Measurements from ENCODE around the gene GPR179.

Gene GPR179

GRCh38 chr17:38369124-38369886, 25.5 kb upstream of the GPR179 start:
- Histone ChIP-seq H2AFZ (ENCODE audit: low read depth, low read length, severe bottlenecking) (no peak overlapping the region), H3F3A (ENCODE audit: insufficient read depth) (no peaks in the 10 kb centered on the region), H3K36me3 (ENCODE audit: low read length) (no peaks in the 10 kb centered on the region), H3K9me2 (replicated peaks; ENCODE audit: insufficient read depth, low read length) (no peaks in the 10 kb centered on the region), H3K79me2 (ENCODE audit: insufficient read depth, low read length) (no peaks in the 10 kb centered on the region), H3K4me3 (ENCODE audit: insufficient read depth, low read length, poor library complexity, severe bottlenecking) (no peak overlapping the region), H3K9ac (ENCODE audit: low read length) (no peak overlapping the region), H4K20me1 (ENCODE audit: low read depth, low read length) (no peaks in the 10 kb centered on the region), H3K4me2 (ENCODE audit: low read depth, low read length, poor library complexity, severe bottlenecking) (no peak overlapping the region), H3K9me3 (ENCODE audit: insufficient read depth, low read length) (no peaks in the 10 kb centered on the region), H3K27me3 (ENCODE audit: low read length) (no peaks in the 10 kb centered on the region), H3K27ac (ENCODE audit: low read depth, low read length) (no peak overlapping the region)
- TF ChIP-seq EZH2phosphoT487 (conservative IDR thresholded peaks at IDR 0.05; ENCODE audit: low read length) (no peak), CTCF (IDR thresholded peaks at IDR 0.05; ENCODE audit: insufficient read depth, low read length, poor library complexity, severe bottlenecking) (no peak)

- H2AFZ ChIP-seq (ENCODE audit: low read depth, low read length, severe bottlenecking) = no peak overlapping the region
- H3K4me3 ChIP-seq (ENCODE audit: insufficient read depth, low read length, poor library complexity, severe bottlenecking) = no peak overlapping the region
- H4K20me1 ChIP-seq (ENCODE audit: low read depth, low read length) = no peaks in the 10 kb centered on the region
- no peaks in the 10 kb centered on the region for H3K36me3 ChIP-seq (ENCODE audit: low read length)
- no peaks in the 10 kb centered on the region for H3K9me3 ChIP-seq (ENCODE audit: insufficient read depth, low read length)
- TF ChIP-seq CTCF (IDR thresholded peaks at IDR 0.05; ENCODE audit: insufficient read depth, low read length, poor library complexity, severe bottlenecking) (no peak), EZH2phosphoT487 (conservative IDR thresholded peaks at IDR 0.05; ENCODE audit: low read length) (no peak)
- no peaks in the 10 kb centered on the region for H3K79me2 ChIP-seq (ENCODE audit: insufficient read depth, low read length)
- no peak overlapping the region for H3K4me2 ChIP-seq (ENCODE audit: low read depth, low read length, poor library complexity, severe bottlenecking)
- H3K27me3 ChIP-seq (ENCODE audit: low read length) = no peaks in the 10 kb centered on the region
- H3F3A ChIP-seq (ENCODE audit: insufficient read depth) = no peaks in the 10 kb centered on the region
- no peaks in the 10 kb centered on the region for H3K9me2 ChIP-seq (replicated peaks; ENCODE audit: insufficient read depth, low read length)
- H3K27ac ChIP-seq (ENCODE audit: low read depth, low read length) = no peak overlapping the region
- no peak overlapping the region for H3K9ac ChIP-seq (ENCODE audit: low read length)
Measured at GRCh38 chr17:38364741-38365140, 21.0 kb upstream of the GPR179 start.

- Histone ChIP-seq H3K4me2 (ENCODE audit: low read depth, low read length, poor library complexity, severe bottlenecking) (no peak overlapping the region), H3K36me3 (ENCODE audit: low read length) (no peaks in the 10 kb centered on the region), H4K20me1 (ENCODE audit: low read depth, low read length) (no peaks in the 10 kb centered on the region), H3K27ac (ENCODE audit: low read depth, low read length) (no peak overlapping the region), H3K27me3 (ENCODE audit: low read length) (no peaks in the 10 kb centered on the region), H2AFZ (ENCODE audit: low read depth, low read length, severe bottlenecking) (no peak overlapping the region), H3K9ac (ENCODE audit: low read length) (no peak overlapping the region), H3K9me3 (ENCODE audit: insufficient read depth, low read length) (no peaks in the 10 kb centered on the region), H3K4me3 (ENCODE audit: insufficient read depth, low read length, poor library complexity, severe bottlenecking) (no peak overlapping the region), H3K79me2 (ENCODE audit: insufficient read depth, low read length) (no peaks in the 10 kb centered on the region), H3K9me2 (replicated peaks; ENCODE audit: insufficient read depth, low read length) (no peaks in the 10 kb centered on the region), H3F3A (ENCODE audit: insufficient read depth) (no peaks in the 10 kb centered on the region)
- no peak for TF ChIP-seq CTCF (IDR thresholded peaks at IDR 0.05; ENCODE audit: insufficient read depth, low read length, poor library complexity, severe bottlenecking)
- no peak for TF ChIP-seq EZH2phosphoT487 (conservative IDR thresholded peaks at IDR 0.05; ENCODE audit: low read length)
Measured at GRCh38 chr17:38363016-38363415, 19.3 kb upstream of the GPR179 start.

Data from SU-DHL-6 (cell line).